Activated B cell treated with CpG ODN at 0.5 μM for 24 hours (primary cell): Measurements from ENCODE around the gene PELI1. TPM values are rescaled to one million over a fixed set of nuclear protein-coding genes. Genes with fewer than 3 reads are reported as not detected.

Experiments
- ATAC-seq: fragments of 200-7000 bp; cut with Tn5 transposase; one replicate; pipeline ENCODE4 v1.10.0; 2021; ENCODE audit warnings: low read depth, mild to moderate bottlenecking, moderate library complexity
- CTCF ChIA-PET: fragments of 350-600 bp; sonication (Branson Sonifier 250); formaldehyde crosslinking; loops from one replicate; lab custom pipeline; 2021; ENCODE audit warnings: antibody characterized with exemption; lab: Charles Lee
- POLR2A ChIA-PET: fragments of 350-600 bp; sonication (Branson Sonifier 250); formaldehyde crosslinking; loops from one replicate; lab custom pipeline; 2021; ENCODE audit warnings: antibody characterized with exemption; lab: Charles Lee
- DNase-seq: peaks from one replicate; pipeline ENCODE4 v3.0.0; 2022
- H3K27ac Mint-ChIP-seq: one replicate; pipeline ENCODE4 v1.8.0; 2020; ENCODE audit warnings: mixed read lengths
- H3K27me3 Mint-ChIP-seq: one replicate; pipeline ENCODE4 v1.8.0; 2021; ENCODE audit warnings: mixed read lengths
- H3K36me3 Mint-ChIP-seq: one replicate; pipeline ENCODE4 v1.8.0; 2021; ENCODE audit warnings: low read depth, mixed read lengths
- H3K4me1 Mint-ChIP-seq: one replicate; pipeline ENCODE4 v1.8.0; 2021; ENCODE audit warnings: mixed read lengths
- H3K4me3 Mint-ChIP-seq: one replicate; pipeline ENCODE4 v1.8.0; 2020; ENCODE audit warnings: mild to moderate bottlenecking, mixed read lengths
- H3K9me3 Mint-ChIP-seq: one replicate; pipeline ENCODE4 v1.8.0; 2020; ENCODE audit warnings: mixed read lengths
- intact Hi-C: fragments of 100-400 bp; cut with micrococcal nuclease; formaldehyde crosslinking; loops from one replicate; pipeline ENCODE4 v1.15.1; 2024
- total RNA-seq: library from RNA; stranded (reverse); gene quantifications from 2 replicates; pipeline ENCODE4 v1.2.3, GENCODE V29; 2022
- TF ChIP-seq, protein P1 (sequence below): fragments of 200-600 bp; IDR thresholded peaks from one replicate; pipeline ENCODE4 v1.8.0; 2022; ENCODE audit warnings: antibody characterized with exemption, mild to moderate bottlenecking

PELI1 gene
- total RNA-seq, 1 donor from 2014 or later, result 93.1 TPM

DNA sequence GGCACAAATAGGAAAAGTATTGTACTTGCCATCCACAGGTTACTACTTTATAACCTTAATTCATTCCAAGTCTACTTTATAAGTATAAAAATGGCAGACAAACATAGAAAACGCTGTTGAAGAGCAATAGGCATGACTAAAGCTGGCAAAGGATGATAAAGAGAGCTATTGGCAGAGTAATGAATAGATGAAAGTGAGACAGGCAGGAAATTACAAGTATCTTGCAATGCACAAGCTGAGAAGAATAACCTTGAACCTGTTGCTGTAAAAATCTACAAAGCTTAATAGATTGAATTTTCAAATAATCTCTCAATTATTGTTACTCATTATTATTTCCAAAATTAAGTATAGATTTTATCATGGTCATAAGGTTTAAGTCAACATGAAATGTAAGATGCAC lies 8.8 kb downstream of the PELI1 start:
- no peak overlapping the region for H3K4me3 Mint-ChIP-seq

DNA sequence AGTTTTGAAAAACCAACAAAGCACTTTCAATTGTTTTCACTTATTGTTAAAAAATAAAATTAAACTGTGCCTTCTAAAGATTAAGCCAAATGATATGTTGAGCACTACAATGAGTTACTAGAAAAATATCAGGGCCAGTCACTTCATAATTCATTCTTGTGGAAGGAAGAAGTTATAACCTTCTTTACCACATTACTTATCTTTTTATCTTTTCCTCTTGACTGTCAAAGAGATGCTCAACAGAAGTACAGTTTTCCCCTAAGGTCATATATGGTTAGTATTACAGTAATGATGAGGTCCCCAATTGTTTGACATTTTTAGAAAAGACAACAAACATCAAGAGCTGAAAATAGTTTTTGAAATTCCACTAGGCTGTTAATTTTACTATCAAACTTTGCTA lies 9.4 kb downstream of the PELI1 start:
- H3K9me3 Mint-ChIP-seq, result no peaks in the 10 kb centered on the region
- no peak for DNase-seq
- TF ChIP-seq, protein P1, sequence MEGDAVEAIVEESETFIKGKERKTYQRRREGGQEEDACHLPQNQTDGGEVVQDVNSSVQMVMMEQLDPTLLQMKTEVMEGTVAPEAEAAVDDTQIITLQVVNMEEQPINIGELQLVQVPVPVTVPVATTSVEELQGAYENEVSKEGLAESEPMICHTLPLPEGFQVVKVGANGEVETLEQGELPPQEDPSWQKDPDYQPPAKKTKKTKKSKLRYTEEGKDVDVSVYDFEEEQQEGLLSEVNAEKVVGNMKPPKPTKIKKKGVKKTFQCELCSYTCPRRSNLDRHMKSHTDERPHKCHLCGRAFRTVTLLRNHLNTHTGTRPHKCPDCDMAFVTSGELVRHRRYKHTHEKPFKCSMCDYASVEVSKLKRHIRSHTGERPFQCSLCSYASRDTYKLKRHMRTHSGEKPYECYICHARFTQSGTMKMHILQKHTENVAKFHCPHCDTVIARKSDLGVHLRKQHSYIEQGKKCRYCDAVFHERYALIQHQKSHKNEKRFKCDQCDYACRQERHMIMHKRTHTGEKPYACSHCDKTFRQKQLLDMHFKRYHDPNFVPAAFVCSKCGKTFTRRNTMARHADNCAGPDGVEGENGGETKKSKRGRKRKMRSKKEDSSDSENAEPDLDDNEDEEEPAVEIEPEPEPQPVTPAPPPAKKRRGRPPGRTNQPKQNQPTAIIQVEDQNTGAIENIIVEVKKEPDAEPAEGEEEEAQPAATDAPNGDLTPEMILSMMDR, result no peak
- ChIA-PET POLR2A (interaction anchor here (0.6 to 1.5 kb wide), 3 partner anchors 80 to 192 kb away, joined by 3 to 5 read pairs (median 4); no protein-coding TSS in a partner anchor), CTCF (no interaction called here)
- H3K4me3 Mint-ChIP-seq, result no peak overlapping the region
- no peaks in the 10 kb centered on the region for H3K27me3 Mint-ChIP-seq
- no peak overlapping the region for H3K27ac Mint-ChIP-seq
- ATAC-seq, result no peak
- H3K36me3 Mint-ChIP-seq, result peaks cover 52% of the 10 kb centered on the region
- intact Hi-C loops, result loop anchor here (2.0 kb wide), 1 partner anchor 42 kb away; no protein-coding TSS in a partner anchor
- peaks cover 66% of the 10 kb centered on the region for H3K4me1 Mint-ChIP-seq

More for the DNA sequence above, 8.8 kb downstream of the PELI1 start:
- Mint-ChIP-seq H3K36me3 (peaks cover 55% of the 10 kb centered on the region), H3K9me3 (no peaks in the 10 kb centered on the region), H3K27me3 (no peaks in the 10 kb centered on the region), H3K27ac (no peak overlapping the region), H3K4me1 (peaks cover 69% of the 10 kb centered on the region)
- POLR2A ChIA-PET, result interaction anchor here (0.6 to 1.5 kb wide), 3 partner anchors 79 to 192 kb away, joined by 3 to 5 read pairs (median 4); no protein-coding TSS in a partner anchor
- TF ChIP-seq, protein P1, result no peak
- ATAC-seq, result no peak
- DNase-seq, result no peak
- CTCF ChIA-PET, result no interaction called here
- intact Hi-C loops, result loop anchor here (2.0 kb wide), 1 partner anchor 43 kb away; no protein-coding TSS in a partner anchor

DNA sequence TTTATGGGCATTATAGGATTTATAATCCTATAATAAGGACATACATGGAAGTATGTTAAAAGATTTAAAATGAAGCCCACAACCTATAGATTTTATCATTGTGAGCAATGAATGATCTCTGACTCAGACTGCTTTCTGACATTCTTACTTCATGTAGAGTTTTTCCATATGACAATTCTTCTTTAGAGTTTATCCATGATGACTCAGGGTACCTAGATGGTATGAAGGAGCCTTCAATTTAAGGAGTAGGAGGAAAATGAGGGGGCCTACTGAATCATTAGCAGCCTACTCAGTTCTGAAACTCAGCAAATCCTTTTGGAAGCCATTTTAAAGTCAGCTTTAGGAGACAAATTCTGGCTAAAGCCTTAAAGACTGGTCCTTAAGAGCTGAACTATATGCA lies 10.4 kb downstream of the PELI1 start:
- ATAC-seq (no peak), DNase-seq (no peak)
- H3K27ac Mint-ChIP-seq, result no peak overlapping the region
- no peaks in the 10 kb centered on the region for H3K9me3 Mint-ChIP-seq
- POLR2A ChIA-PET, result interaction anchor here (0.9 to 1.1 kb wide), 2 partner anchors 11 to 194 kb away, joined by 3 read pairs; no protein-coding TSS in a partner anchor
- no peaks in the 10 kb centered on the region for H3K27me3 Mint-ChIP-seq
- H3K36me3 Mint-ChIP-seq, result peaks cover 48% of the 10 kb centered on the region
- peaks cover 63% of the 10 kb centered on the region for H3K4me1 Mint-ChIP-seq
- no peak overlapping the region for H3K4me3 Mint-ChIP-seq
- CTCF ChIA-PET, result interaction anchor here (2.0 kb wide), 1 partner anchor 194 kb away, joined by 5 read pairs; no protein-coding TSS in a partner anchor
- TF ChIP-seq, protein P1, result no peak
- intact Hi-C loops, result loop anchor here (2.0 kb wide), 1 partner anchor 41 kb away; no protein-coding TSS in a partner anchor

DNA sequence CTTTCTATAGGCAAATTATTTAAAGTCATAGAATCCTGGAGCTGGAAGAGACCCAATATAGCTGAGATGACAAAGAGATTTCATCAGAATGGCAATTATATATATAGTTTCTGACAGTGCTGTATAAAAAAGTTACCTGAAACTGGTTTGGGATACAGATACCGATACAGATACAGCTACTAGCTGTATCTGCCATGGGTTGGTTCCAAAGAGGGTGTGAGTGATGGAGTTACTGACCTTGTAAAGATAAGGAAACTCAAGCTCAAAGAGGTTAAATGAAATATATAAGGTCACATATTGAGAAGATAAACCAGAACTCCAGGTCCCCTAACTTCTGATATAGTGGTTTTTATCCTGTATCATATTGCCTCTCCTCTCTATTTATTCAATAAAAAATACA lies 10.9 kb downstream of the PELI1 start:
- TF ChIP-seq, protein P1, result no peak
- CTCF ChIA-PET, result interaction anchor here (2.0 kb wide), 1 partner anchor 194 kb away, joined by 5 read pairs; no protein-coding TSS in a partner anchor
- Mint-ChIP-seq H3K9me3 (no peaks in the 10 kb centered on the region), H3K4me1 (peaks cover 63% of the 10 kb centered on the region), H3K27ac (no peak overlapping the region), H3K27me3 (no peaks in the 10 kb centered on the region), H3K36me3 (peaks cover 43% of the 10 kb centered on the region), H3K4me3 (no peak overlapping the region)
- intact Hi-C loops, result no loop called here
- POLR2A ChIA-PET, result interaction anchor here (0.6 to 1.1 kb wide), 3 partner anchors 8 to 194 kb away, joined by 3 read pairs; no protein-coding TSS in a partner anchor
- DNase-seq, result no peak
- no peak for ATAC-seq

DNA sequence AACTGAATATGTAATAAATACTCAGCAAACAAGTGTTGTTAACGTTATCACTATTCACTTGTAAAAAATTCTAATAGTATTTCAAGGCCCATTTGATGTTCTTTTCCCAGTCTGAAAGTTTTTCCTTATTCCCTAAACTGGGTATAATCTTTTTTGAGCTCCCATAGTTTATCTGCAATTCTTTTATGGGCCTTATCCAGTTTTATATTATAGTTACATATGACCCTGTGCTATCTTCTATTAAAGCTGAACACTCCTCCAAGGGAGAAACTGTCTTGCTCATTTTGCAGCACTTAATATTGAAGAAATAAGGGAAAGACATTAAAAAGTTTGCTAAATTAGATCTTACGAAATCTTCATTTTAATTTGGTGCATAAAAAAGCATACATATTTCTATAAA lies 13.9 kb downstream of the PELI1 start:
- POLR2A ChIA-PET, result no interaction called here
- DNase-seq (no peak), ATAC-seq (no peak)
- intact Hi-C loops, result loop anchor here (2.0 kb wide), 1 partner anchor 16 kb away; no protein-coding TSS in a partner anchor
- TF ChIP-seq, protein P1, result no peak
- Mint-ChIP-seq H3K27ac (no peak overlapping the region), H3K4me3 (no peak overlapping the region), H3K36me3 (peaks cover 37% of the 10 kb centered on the region), H3K9me3 (no peaks in the 10 kb centered on the region), H3K27me3 (no peaks in the 10 kb centered on the region), H3K4me1 (peaks cover 52% of the 10 kb centered on the region)
- CTCF ChIA-PET, result no interaction called here
